ENCODE data around the gene GNAO1. TPM values are rescaled to one million over a fixed set of nuclear protein-coding genes. Genes with fewer than 3 reads are reported as not detected.

GNAO1 gene
- polyA plus RNA-seq, 1 donor from 2014 or later, result 31.5 TPM

DNA sequence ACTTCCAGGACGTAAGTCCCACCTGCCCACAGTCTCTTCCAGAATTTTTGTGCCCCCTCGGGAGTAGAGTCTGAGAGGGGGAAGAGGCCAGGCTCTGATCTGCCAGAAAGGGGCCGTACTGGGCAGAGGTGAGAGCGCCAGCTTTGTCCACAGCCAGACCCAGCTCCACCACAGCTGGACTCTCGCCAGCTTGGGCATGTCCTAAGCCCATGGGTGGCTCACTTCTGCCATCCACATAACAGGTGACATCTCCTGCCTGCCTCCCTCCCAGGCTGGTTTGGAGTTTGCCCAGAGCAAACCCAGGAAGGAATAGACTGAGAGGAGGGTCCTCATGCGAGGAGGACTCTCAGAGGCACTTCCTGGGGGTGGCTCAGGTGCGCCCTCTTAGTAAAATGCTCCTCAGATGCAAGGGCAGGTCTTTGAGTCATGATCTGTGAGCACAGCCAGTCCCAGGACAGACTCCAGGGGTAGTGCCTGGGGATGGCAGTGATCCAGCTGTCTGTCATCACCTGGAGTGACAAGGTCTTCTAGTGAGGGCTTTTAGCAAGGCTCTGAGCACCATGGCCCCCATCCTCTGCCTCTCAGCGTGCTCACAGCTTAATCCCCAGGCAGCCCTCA is 144.9 kb downstream of the GNAO1 start:
- no peak overlapping the region for H3K4me3 ChIP-seq (ENCODE audit: low read length)
- no peak overlapping the region for H3K4me2 ChIP-seq (ENCODE audit: low read length)
- no peaks in the 10 kb centered on the region for H4K20me1 ChIP-seq (ENCODE audit: insufficient read depth)
- no peaks in the 10 kb centered on the region for H3K27me3 ChIP-seq (ENCODE audit: insufficient read depth, low read depth, low read length)
- no peaks in the 10 kb centered on the region for H3K9me3 ChIP-seq (ENCODE audit: low read length)
- no peaks in the 10 kb centered on the region for H3K9me2 ChIP-seq (ENCODE audit: insufficient read depth, low read length)
- H3K36me3 ChIP-seq (ENCODE audit: insufficient read depth, low read length), result peaks cover 4% of the 10 kb centered on the region
- H3K9ac ChIP-seq (ENCODE audit: low read length), result no peak overlapping the region
- TF ChIP-seq, protein P1, sequence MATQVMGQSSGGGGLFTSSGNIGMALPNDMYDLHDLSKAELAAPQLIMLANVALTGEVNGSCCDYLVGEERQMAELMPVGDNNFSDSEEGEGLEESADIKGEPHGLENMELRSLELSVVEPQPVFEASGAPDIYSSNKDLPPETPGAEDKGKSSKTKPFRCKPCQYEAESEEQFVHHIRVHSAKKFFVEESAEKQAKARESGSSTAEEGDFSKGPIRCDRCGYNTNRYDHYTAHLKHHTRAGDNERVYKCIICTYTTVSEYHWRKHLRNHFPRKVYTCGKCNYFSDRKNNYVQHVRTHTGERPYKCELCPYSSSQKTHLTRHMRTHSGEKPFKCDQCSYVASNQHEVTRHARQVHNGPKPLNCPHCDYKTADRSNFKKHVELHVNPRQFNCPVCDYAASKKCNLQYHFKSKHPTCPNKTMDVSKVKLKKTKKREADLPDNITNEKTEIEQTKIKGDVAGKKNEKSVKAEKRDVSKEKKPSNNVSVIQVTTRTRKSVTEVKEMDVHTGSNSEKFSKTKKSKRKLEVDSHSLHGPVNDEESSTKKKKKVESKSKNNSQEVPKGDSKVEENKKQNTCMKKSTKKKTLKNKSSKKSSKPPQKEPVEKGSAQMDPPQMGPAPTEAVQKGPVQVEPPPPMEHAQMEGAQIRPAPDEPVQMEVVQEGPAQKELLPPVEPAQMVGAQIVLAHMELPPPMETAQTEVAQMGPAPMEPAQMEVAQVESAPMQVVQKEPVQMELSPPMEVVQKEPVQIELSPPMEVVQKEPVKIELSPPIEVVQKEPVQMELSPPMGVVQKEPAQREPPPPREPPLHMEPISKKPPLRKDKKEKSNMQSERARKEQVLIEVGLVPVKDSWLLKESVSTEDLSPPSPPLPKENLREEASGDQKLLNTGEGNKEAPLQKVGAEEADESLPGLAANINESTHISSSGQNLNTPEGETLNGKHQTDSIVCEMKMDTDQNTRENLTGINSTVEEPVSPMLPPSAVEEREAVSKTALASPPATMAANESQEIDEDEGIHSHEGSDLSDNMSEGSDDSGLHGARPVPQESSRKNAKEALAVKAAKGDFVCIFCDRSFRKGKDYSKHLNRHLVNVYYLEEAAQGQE (IDR thresholded peaks at IDR 0.05; ENCODE audit: borderline replicate concordance), result no peak
- no peak for TF ChIP-seq EP300 (conservative IDR thresholded peaks at IDR 0.05; ENCODE audit: poor library complexity, severe bottlenecking)
- TF ChIP-seq TAF1 (IDR thresholded peaks at IDR 0.05; ENCODE audit: low read depth), result no peak
- TF ChIP-seq RAD21 (conservative IDR thresholded peaks at IDR 0.05), result no peak
- TF ChIP-seq POLR2AphosphoS5 (IDR thresholded peaks at IDR 0.05), result no peak
- TF ChIP-seq SMC3 (conservative IDR thresholded peaks at IDR 0.05; ENCODE audit: poor library complexity), result no peak
- TF ChIP-seq, protein P2, sequence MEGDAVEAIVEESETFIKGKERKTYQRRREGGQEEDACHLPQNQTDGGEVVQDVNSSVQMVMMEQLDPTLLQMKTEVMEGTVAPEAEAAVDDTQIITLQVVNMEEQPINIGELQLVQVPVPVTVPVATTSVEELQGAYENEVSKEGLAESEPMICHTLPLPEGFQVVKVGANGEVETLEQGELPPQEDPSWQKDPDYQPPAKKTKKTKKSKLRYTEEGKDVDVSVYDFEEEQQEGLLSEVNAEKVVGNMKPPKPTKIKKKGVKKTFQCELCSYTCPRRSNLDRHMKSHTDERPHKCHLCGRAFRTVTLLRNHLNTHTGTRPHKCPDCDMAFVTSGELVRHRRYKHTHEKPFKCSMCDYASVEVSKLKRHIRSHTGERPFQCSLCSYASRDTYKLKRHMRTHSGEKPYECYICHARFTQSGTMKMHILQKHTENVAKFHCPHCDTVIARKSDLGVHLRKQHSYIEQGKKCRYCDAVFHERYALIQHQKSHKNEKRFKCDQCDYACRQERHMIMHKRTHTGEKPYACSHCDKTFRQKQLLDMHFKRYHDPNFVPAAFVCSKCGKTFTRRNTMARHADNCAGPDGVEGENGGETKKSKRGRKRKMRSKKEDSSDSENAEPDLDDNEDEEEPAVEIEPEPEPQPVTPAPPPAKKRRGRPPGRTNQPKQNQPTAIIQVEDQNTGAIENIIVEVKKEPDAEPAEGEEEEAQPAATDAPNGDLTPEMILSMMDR (IDR thresholded peaks at IDR 0.05; ENCODE audit: poor library complexity, severe bottlenecking), result no peak
- no peak for TF ChIP-seq MXI1 (conservative IDR thresholded peaks at IDR 0.05; ENCODE audit: poor library complexity, severe bottlenecking)
- no peak for TF ChIP-seq EZH2 (IDR thresholded peaks at IDR 0.05; ENCODE audit: borderline replicate concordance, insufficient read depth, low read length, poor library complexity, severe bottlenecking)
- H3K79me2 ChIP-seq (replicated peaks; ENCODE audit: insufficient read depth, low read length), result no peaks in the 10 kb centered on the region
- H3K27ac ChIP-seq (ENCODE audit: low read length), result no peak overlapping the region
- no peak overlapping the region for H2AFZ ChIP-seq (ENCODE audit: low read depth, low read length)
- H3F3A ChIP-seq (ENCODE audit: insufficient read depth, low read length, poor library complexity, severe bottlenecking), result no peaks in the 10 kb centered on the region

DNA sequence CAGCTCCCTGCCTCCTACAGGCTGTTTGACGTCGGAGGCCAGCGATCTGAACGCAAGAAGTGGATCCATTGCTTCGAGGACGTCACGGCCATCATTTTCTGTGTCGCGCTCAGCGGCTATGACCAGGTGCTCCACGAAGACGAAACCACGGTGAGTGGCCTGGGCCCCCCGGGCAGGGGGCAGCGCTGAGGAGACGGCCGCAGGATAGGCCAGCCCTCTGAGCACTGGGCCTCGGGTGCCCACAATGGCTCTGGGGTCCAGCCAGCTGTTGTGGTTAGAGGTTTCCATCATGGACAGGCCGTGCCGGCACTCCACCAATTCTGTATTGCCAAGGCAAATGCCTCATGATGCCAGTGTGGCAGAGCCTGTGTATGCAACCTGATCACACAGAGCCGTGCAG is 145.4 kb downstream of the GNAO1 start:
- no peaks in the 10 kb centered on the region for H3F3A ChIP-seq (ENCODE audit: insufficient read depth, low read length, poor library complexity, severe bottlenecking)
- peaks cover 4% of the 10 kb centered on the region for H3K36me3 ChIP-seq (ENCODE audit: insufficient read depth, low read length)
- H3K9ac ChIP-seq (ENCODE audit: low read length), result no peak overlapping the region
- no peaks in the 10 kb centered on the region for H3K9me2 ChIP-seq (ENCODE audit: insufficient read depth, low read length)
- no peak overlapping the region for H3K4me2 ChIP-seq (ENCODE audit: low read length)
- H3K27me3 ChIP-seq (ENCODE audit: insufficient read depth, low read depth, low read length), result no peaks in the 10 kb centered on the region
- H3K27ac ChIP-seq (ENCODE audit: low read length), result no peak overlapping the region
- H4K20me1 ChIP-seq (ENCODE audit: insufficient read depth), result no peaks in the 10 kb centered on the region
- no peak overlapping the region for H2AFZ ChIP-seq (ENCODE audit: low read depth, low read length)
- TF ChIP-seq, protein P1 (IDR thresholded peaks at IDR 0.05; ENCODE audit: borderline replicate concordance), result no peak
- TF ChIP-seq EP300 (conservative IDR thresholded peaks at IDR 0.05; ENCODE audit: poor library complexity, severe bottlenecking) (no peak), MXI1 (conservative IDR thresholded peaks at IDR 0.05; ENCODE audit: poor library complexity, severe bottlenecking) (no peak), SMC3 (conservative IDR thresholded peaks at IDR 0.05; ENCODE audit: poor library complexity) (no peak), RAD21 (conservative IDR thresholded peaks at IDR 0.05) (no peak)
- TF ChIP-seq, protein P2 (IDR thresholded peaks at IDR 0.05; ENCODE audit: poor library complexity, severe bottlenecking), result no peak
- H3K4me3 ChIP-seq (ENCODE audit: low read length), result no peak overlapping the region
- no peaks in the 10 kb centered on the region for H3K9me3 ChIP-seq (ENCODE audit: low read length)
- H3K79me2 ChIP-seq (replicated peaks; ENCODE audit: insufficient read depth, low read length), result no peaks in the 10 kb centered on the region
